ENCODE data around the gene SETD2. TPM values are rescaled to one million over a fixed set of nuclear protein-coding genes. Genes with fewer than 3 reads are reported as not detected.
"Not testable (repeated sequence)": the region's sequence is repeated elsewhere in the genome, so short reads cannot be mapped to it uniquely, and the experiment has no call there.

The SETD2 gene
- total and polyA plus RNA-seq, 8 donors = 9.3 to 96.2 (median 66.4) TPM

- H3K36me3 ChIP-seq = peaks cover 4 to 41% (median 35%) of the 10 kb centered on the region in 4 donors
- no peak for DNase-seq
- H3K4me3 ChIP-seq = no peak overlapping the region
- H3K27me3 ChIP-seq = no peaks in the 10 kb centered on the region
- H3K9me3 ChIP-seq = no peaks in the 10 kb centered on the region
- H3K27ac ChIP-seq = no peak overlapping the region
- TF ChIP-seq POLR2A (IDR thresholded peaks at IDR 0.05) (no peak), CTCF (IDR thresholded peaks at IDR 0.05) (no peak), EP300 (IDR thresholded peaks at IDR 0.05) (no peak), POLR2AphosphoS5 (IDR thresholded peaks at IDR 0.05) (no peak)
- intact Hi-C loops (cut with DNase I; ENCODE audit: low total_unique reads) = no loop called here
- H3K4me1 ChIP-seq = peaks cover 0 to 31% (median 13%) of the 10 kb centered on the region in 4 donors
Observed at GRCh38 chr3:47047069-47047468, 116.8 kb downstream of the SETD2 start.

- 71 to 75% (median 74%) methylated on average over 5 of the region's 5 CpGs for WGBS, 5 donors
- TF ChIP-seq EP300 (IDR thresholded peaks at IDR 0.05) (no peak), POLR2AphosphoS5 (IDR thresholded peaks at IDR 0.05) (no peak), CTCF (IDR thresholded peaks at IDR 0.05) (no peak), POLR2A (IDR thresholded peaks at IDR 0.05) (no peak)
- no peaks in the 10 kb centered on the region for H3K27me3 ChIP-seq
- peaks cover 0 to 18% (median 7%) of the 10 kb centered on the region in 4 donors for H3K4me1 ChIP-seq
- H3K4me3 ChIP-seq = no peak overlapping the region
- peaks cover 22 to 89% (median 80%) of the 10 kb centered on the region in 4 donors for H3K36me3 ChIP-seq
- H3K9me3 ChIP-seq = no peaks in the 10 kb centered on the region
- intact Hi-C loops (cut with DNase I; ENCODE audit: low total_unique reads) = no loop called here
- no peak overlapping the region for H3K27ac ChIP-seq
- DNase-seq = no peak
Observed at GRCh38 chr3:47042231-47042791, 121.6 kb downstream of the SETD2 start.

- H3K4me3 ChIP-seq = no peak overlapping the region
- no peak overlapping the region for H3K27ac ChIP-seq
- TF ChIP-seq POLR2A (IDR thresholded peaks at IDR 0.05) = no peak
- TF ChIP-seq CTCF (IDR thresholded peaks at IDR 0.05) = no peak
- TF ChIP-seq EP300 (IDR thresholded peaks at IDR 0.05) = no peak
- no peak for TF ChIP-seq POLR2AphosphoS5 (IDR thresholded peaks at IDR 0.05)
- H3K9me3 ChIP-seq = no peaks in the 10 kb centered on the region
- peaks cover 24 to 97% (median 87%) of the 10 kb centered on the region in 4 donors for H3K36me3 ChIP-seq
- intact Hi-C loops (cut with DNase I; ENCODE audit: low total_unique reads) = no loop called here
- WGBS, 5 donors = 83 to 97% (median 94%) methylated on average over 3 of the region's 3 CpGs
- no peaks in the 10 kb centered on the region for H3K27me3 ChIP-seq
- H3K4me1 ChIP-seq = peaks cover 3 to 16% (median 8%) of the 10 kb centered on the region in 4 donors
- DNase-seq = no peak
Observed at GRCh38 chr3:47041114-47041513, 122.8 kb downstream of the SETD2 start.

GRCh38 chr3:47037302-47037701 lies 126.6 kb downstream of the SETD2 start:
- intact Hi-C loops (cut with DNase I; ENCODE audit: low total_unique reads); DNase-seq; H3K9me3 ChIP-seq; H3K4me3 ChIP-seq; H3K27me3 ChIP-seq: not testable (repeated sequence)
- Histone ChIP-seq H3K27ac (peak overlapping the region in 2 of 5 donors; percentile 10 to 27), H3K4me1 (peaks cover 8 to 50% (median 21%) of the 10 kb centered on the region in 4 donors), H3K36me3 (peaks cover 28 to 91% (median 80%) of the 10 kb centered on the region in 4 donors)
- WGBS, 5 donors = 50 to 81% (median 80%) methylated on average over 2 to 6 of the region's 6 CpGs

GRCh38 chr3:47036145-47036544 lies 127.8 kb downstream of the SETD2 start:
- no peaks in the 10 kb centered on the region for H3K27me3 ChIP-seq
- 31 to 50% (median 34%) methylated on average over 3 of the region's 3 CpGs for WGBS, 5 donors
- H3K9me3 ChIP-seq = no peaks in the 10 kb centered on the region
- peaks cover 8 to 49% (median 26%) of the 10 kb centered on the region in 4 donors for H3K4me1 ChIP-seq
- intact Hi-C loops (cut with DNase I; ENCODE audit: low total_unique reads) = no loop called here
- no peak for DNase-seq
- H3K36me3 ChIP-seq = peaks cover 20 to 79% (median 68%) of the 10 kb centered on the region in 4 donors
- H3K4me3 ChIP-seq = no peak overlapping the region
- TF ChIP-seq EP300 (IDR thresholded peaks at IDR 0.05) (no peak), POLR2AphosphoS5 (IDR thresholded peaks at IDR 0.05) (no peak), POLR2A (IDR thresholded peaks at IDR 0.05) (no peak), CTCF (IDR thresholded peaks at IDR 0.05) (no peak)
- peak overlapping the region in 3 of 5 donors; percentile 27 to 48 (median 34) for H3K27ac ChIP-seq

Data from stomach (tissue), 9 donors.